H1 (cell line): Measurements from ENCODE around the gene MAPK8IP1. TPM values are rescaled to one million over a fixed set of nuclear protein-coding genes. Genes with fewer than 3 reads are reported as not detected.
A peak's percentile ranks its signal among the peaks of the same experiment; 100 is the strongest.

Experiments used
- CTCF ChIA-PET: fragments of 300-600 bp; sonication (Branson Sonifier 250); formaldehyde crosslinking; loops from one replicate; lab custom pipeline; 2021; ENCODE audit not compliant: partially characterized antibody; lab: Charles Lee
- POLR2A ChIA-PET: fragments of 300-600 bp; sonication (Branson Sonifier 250); formaldehyde crosslinking; loops from one replicate; lab custom pipeline; 2021; ENCODE audit warnings: inconsistent platforms; ENCODE audit not compliant: partially characterized antibody; lab: Charles Lee
- DNase-seq, 2 experiments: peaks; one replicate each; pipeline versions ENCODE4 v3.0.0 to v3.0.0-alpha.2; 2010 to 2022; ENCODE audit warnings: low spot score in 2 of 2, low read depth in 1 of 2, mixed read lengths in 1 of 2
- FAIRE-seq: peaks from 2 replicates; lab custom pipeline; 2011; peaks lifted over from hg19 to GRCh38; lab: Jason Lieb, UNC
- H2AFZ ChIP-seq: 2 replicates; pipeline ENCODE4 v1.8.1; 2012; ENCODE audit warnings: low read length, inconsistent platforms
- H2AK5ac ChIP-seq: 2 replicates; pipeline ENCODE4 v1.6.1; 2013; ENCODE audit warnings: low read depth, low read length
- H2BK120ac ChIP-seq: replicated peaks from 2 replicates; pipeline ENCODE3; 2013; ENCODE audit warnings: low read depth, low read length, inconsistent platforms
- H2BK12ac ChIP-seq: 2 replicates; pipeline ENCODE4 v1.6.1; 2013; ENCODE audit warnings: low read depth, low read length
- H2BK15ac ChIP-seq: 2 replicates; pipeline ENCODE4 v1.6.1; 2013; ENCODE audit warnings: low read length
- H2BK20ac ChIP-seq: 2 replicates; pipeline ENCODE4 v1.6.1; 2013; ENCODE audit warnings: low read length
- H2BK5ac ChIP-seq: 2 replicates; pipeline ENCODE4 v1.6.1; 2013; ENCODE audit warnings: low read depth, low read length
- H3K14ac ChIP-seq: 2 replicates; pipeline ENCODE4 v1.6.1; 2013; ENCODE audit warnings: inconsistent platforms; ENCODE audit not compliant: insufficient read length
- H3K18ac ChIP-seq: 2 replicates; pipeline ENCODE4 v1.6.1; 2013; ENCODE audit warnings: low read length; ENCODE audit errors: extremely low read depth
- H3K23ac ChIP-seq: 2 replicates; pipeline ENCODE4 v1.6.1; 2013; ENCODE audit warnings: inconsistent platforms; ENCODE audit not compliant: insufficient read length
- H3K23me2 ChIP-seq: 2 replicates; pipeline ENCODE4 v1.6.1; 2013; ENCODE audit warnings: low read depth, low read length
- H3K27ac ChIP-seq: 2 replicates; pipeline ENCODE4 v1.6.1; 2011; ENCODE audit warnings: low read depth, low read length, inconsistent platforms
- H3K27me3 ChIP-seq, 4 experiments: replicated peaks in 1 of 4; 1 replicate in 1 of 4; 2 replicates in 3 of 4; pipeline versions ENCODE4 v1.6.1 to v1.8.1; 2011 to 2013; ENCODE audit warnings: low read length in 3 of 4, mild to moderate bottlenecking in 3 of 4, inconsistent platforms in 2 of 4, mixed read lengths in 2 of 4, moderate library complexity in 1 of 4; ENCODE audit not compliant: control insufficient read depth in 3 of 4, insufficient read depth in 3 of 4; ENCODE audit errors: extremely low read depth in 1 of 4
- H3K36me3 ChIP-seq, 4 experiments: 2 replicates each; pipeline versions ENCODE4 v1.6.1 to v1.8.1; 2011 to 2013; ENCODE audit warnings: mild to moderate bottlenecking in 4 of 4, low read length in 3 of 4, moderate library complexity in 2 of 4, control low read depth in 1 of 4, inconsistent platforms in 1 of 4; ENCODE audit not compliant: insufficient read depth in 4 of 4, control insufficient read depth in 2 of 4
- H3K4ac ChIP-seq: replicated peaks from 2 replicates; pipeline ENCODE3; 2013; ENCODE audit warnings: low read length, low read depth, mixed read lengths, inconsistent platforms; ENCODE audit not compliant: insufficient read length
- H3K4me1 ChIP-seq, 4 experiments: replicated peaks in 1 of 4; 1 replicate in 1 of 4; 2 replicates in 3 of 4; pipeline versions ENCODE4 v1.6.1 to v1.8.1; 2011 to 2013; ENCODE audit warnings: low read length in 3 of 4, inconsistent platforms in 2 of 4, mixed read lengths in 1 of 4; ENCODE audit not compliant: insufficient read depth in 4 of 4, control insufficient read depth in 3 of 4
- H3K4me2 ChIP-seq, 2 experiments: 2 replicates each; pipeline versions ENCODE4 v1.6.1 to v1.8.1; 2011 to 2013; ENCODE audit warnings: low read depth in 2 of 2, low read length in 2 of 2, control low read depth in 1 of 2, inconsistent platforms in 1 of 2, mild to moderate bottlenecking in 1 of 2; ENCODE audit not compliant: insufficient read depth in 1 of 2
- H3K4me3 ChIP-seq, 4 experiments: fragments of 200-600, 300-600 bp in 1 of 4; sonication (generic), shearing (Covaris generic), sonication (Bioruptor Twin) in 1 of 4; 2 replicates each; pipeline versions ENCODE4 v1.5.1 to v1.8.1; 2011 to 2016; ENCODE audit warnings: low read length in 4 of 4, low read depth in 3 of 4, control low read depth in 2 of 4, inconsistent platforms in 2 of 4, mild to moderate bottlenecking in 2 of 4, mixed read lengths in 1 of 4, moderate library complexity in 1 of 4; ENCODE audit not compliant: insufficient read depth in 2 of 4; ENCODE audit errors: extremely low read depth in 1 of 4
- H3K56ac ChIP-seq: replicated peaks from 2 replicates; pipeline ENCODE3; 2013; ENCODE audit warnings: low read depth, mild to moderate bottlenecking, mixed read lengths, low read length, inconsistent platforms; ENCODE audit not compliant: insufficient read length
- H3K79me1 ChIP-seq: 2 replicates; pipeline ENCODE4 v1.6.1; 2013; ENCODE audit warnings: low read depth, low read length, control low read depth
- H3K79me2 ChIP-seq, 2 experiments: 2 replicates each; pipeline versions ENCODE4 v1.6.1 to v1.8.1; 2012 to 2013; ENCODE audit warnings: low read length in 2 of 2, mild to moderate bottlenecking in 2 of 2, inconsistent platforms in 1 of 2; ENCODE audit not compliant: insufficient read depth in 2 of 2, control insufficient read depth in 1 of 2
- H3K9ac ChIP-seq, 4 experiments: replicated peaks in 1 of 4; 1 replicate in 1 of 4; 2 replicates in 3 of 4; pipeline versions ENCODE4 v1.6.1 to v1.8.1; 2011 to 2013; ENCODE audit warnings: low read depth in 3 of 4, low read length in 3 of 4, control low read depth in 2 of 4, mild to moderate bottlenecking in 2 of 4, moderate library complexity in 2 of 4, inconsistent platforms in 1 of 4; ENCODE audit errors: extremely low read depth in 1 of 4
- H3K9me3 ChIP-seq, 2 experiments: 2 replicates each; pipeline versions ENCODE4 v1.6.1 to v1.8.1; 2012 to 2013; ENCODE audit warnings: mild to moderate bottlenecking in 2 of 2, moderate library complexity in 2 of 2, control low read depth in 1 of 2, inconsistent platforms in 1 of 2, low read depth in 1 of 2, low read length in 1 of 2, mixed read lengths in 1 of 2; ENCODE audit not compliant: insufficient read depth in 2 of 2
- H4K20me1 ChIP-seq, 2 experiments: replicated peaks in 1 of 2; 2 replicates each; pipeline versions ENCODE3 to v1.8.1; 2011 to 2013; ENCODE audit warnings: inconsistent platforms in 2 of 2, low read length in 2 of 2, mild to moderate bottlenecking in 1 of 2; ENCODE audit not compliant: insufficient read depth in 2 of 2, control insufficient read depth in 1 of 2
- H4K5ac ChIP-seq: 2 replicates; pipeline ENCODE4 v1.6.1; 2013; ENCODE audit warnings: low read length, low read depth, mixed read lengths, inconsistent platforms; ENCODE audit not compliant: insufficient read length
- H4K8ac ChIP-seq: 2 replicates; pipeline ENCODE4 v1.8.0; 2013; ENCODE audit warnings: mild to moderate bottlenecking, moderate library complexity, low read length, inconsistent platforms; ENCODE audit not compliant: insufficient read depth; ENCODE audit errors: extremely low read depth
- H4K91ac ChIP-seq: replicated peaks from 2 replicates; pipeline ENCODE3; 2013; ENCODE audit warnings: low read length, mixed read lengths, inconsistent platforms; ENCODE audit not compliant: insufficient read length
- ASH2L ChIP-seq: fragments of 200-600, 300-600 bp; sonication (generic); IDR thresholded peaks from one replicate; pipeline ENCODE4 v1.7.1; 2017; ENCODE audit warnings: low read length
- BACH1 ChIP-seq: IDR thresholded peaks from 2 replicates; pipeline ENCODE4 v1.6.1; 2012; ENCODE audit warnings: low read length, improper control_type of control experiment
- BRCA1 ChIP-seq: IDR thresholded peaks from 2 replicates; pipeline ENCODE4 v1.6.1; 2012; ENCODE audit warnings: low read depth, low read length, improper control_type of control experiment
- CBX8 ChIP-seq: fragments of 300-800, 300-1000 bp; sonication (generic); IDR thresholded peaks from 2 replicates; pipeline ENCODE4 v1.7.1; 2016; ENCODE audit warnings: low read depth, low read length, borderline replicate concordance
- CHD2 ChIP-seq: IDR thresholded peaks from 2 replicates; pipeline ENCODE4 v1.6.1; 2012; ENCODE audit warnings: low read length, improper control_type of control experiment
- CREB1 ChIP-seq: IDR thresholded peaks from 2 replicates; pipeline ENCODE4 v1.6.1; 2012; ENCODE audit warnings: inconsistent platforms
- GABPA ChIP-seq: IDR thresholded peaks from 2 replicates; pipeline ENCODE4 v1.6.1; 2011; ENCODE audit warnings: mild to moderate bottlenecking, low read length, moderate library complexity, borderline replicate concordance; ENCODE audit not compliant: insufficient read depth
- KDM1A ChIP-seq: fragments of 200-600, 300-600 bp; sonication (generic); IDR thresholded peaks from 2 replicates; pipeline ENCODE4 v1.7.1; 2016; ENCODE audit warnings: mild to moderate bottlenecking, low read length, borderline replicate concordance
- POLR2A ChIP-seq, 2 experiments: IDR thresholded peaks; 1 replicate in 1 of 2; 2 replicates in 1 of 2; pipeline ENCODE4 v1.6.1; 2011; ENCODE audit warnings: low read depth in 2 of 2, low read length in 2 of 2, mild to moderate bottlenecking in 2 of 2; ENCODE audit errors: control extremely low read depth in 1 of 2
- SIRT6 ChIP-seq: IDR thresholded peaks from one replicate; pipeline ENCODE4 v1.7.1; 2012; ENCODE audit warnings: low read length, inconsistent platforms
- SIX5 ChIP-seq: IDR thresholded peaks from 2 replicates; pipeline ENCODE4 v1.6.1; 2011; ENCODE audit warnings: mild to moderate bottlenecking, low read depth, low read length
- SRF ChIP-seq: IDR thresholded peaks from 2 replicates; pipeline ENCODE4 v1.6.1; 2011; ENCODE audit warnings: mild to moderate bottlenecking, low read depth, low read length, moderate library complexity
- TAF1 ChIP-seq: IDR thresholded peaks from 2 replicates; pipeline ENCODE4 v1.6.1; 2011; ENCODE audit warnings: mild to moderate bottlenecking, low read depth, low read length
- WGBS, 2 experiments: shearing (Covaris generic) in 1 of 2; methylation state at CpG; one replicate each; pipeline versions ENCODE4 v1.1.6 to v1.1.7; 2013 to 2015; ENCODE audit warnings: low lambda C conversion rate in 2 of 2, mixed read lengths in 2 of 2, inconsistent platforms in 1 of 2, low coverage in 1 of 2, missing lambda C conversion rate in 1 of 2; ENCODE audit not compliant: insufficient replicate concordance in 2 of 2, insufficient coverage in 1 of 2, insufficient read length in 1 of 2; ENCODE audit errors: extremely low coverage in 1 of 2, missing lambda C conversion rate in 1 of 2; 5-methylcytosine and 5-hydroxymethylcytosine counted together
- polyA plus RNA-seq, 7 experiments: library from polyadenylated mRNA; depleted of rRNA in 3 of 7; stranded (reverse) in 5 of 7; unstranded in 2 of 7; fragments of >200 nt in 5 of 7; fragments of 200-250 nt in 2 of 7; gene quantifications; 1 replicate in 5 of 7; 2 replicates in 1 of 7; 4 replicates in 1 of 7; pipeline versions ENCODE4 v1.2.1 to v1.2.3, GENCODE V29; 2011 to 2013; ENCODE audit warnings: missing spikeins in 2 of 7, mixed read lengths in 2 of 7
- total RNA-seq: library from RNA; stranded (reverse); fragmentation: NEBNext Ultra II Directional; extraction: Animal tissue kit (Norgen Biotek cat#: 25700); gene quantifications from 2 replicates; pipeline ENCODE4 v1.2.1, GENCODE V29; 2021
- TF ChIP-seq, protein P1 (sequence below): IDR thresholded peaks from 2 replicates; pipeline ENCODE4 v1.6.1; 2011; ENCODE audit warnings: low read length, improper control_type of control experiment

MAPK8IP1 gene
- total and polyA plus RNA-seq, 2 of the 8 experiments (the other 6 are each of a cell fraction or from before 2014, with no cell fraction given): 32.4 to 40.1 TPM

DNA sequence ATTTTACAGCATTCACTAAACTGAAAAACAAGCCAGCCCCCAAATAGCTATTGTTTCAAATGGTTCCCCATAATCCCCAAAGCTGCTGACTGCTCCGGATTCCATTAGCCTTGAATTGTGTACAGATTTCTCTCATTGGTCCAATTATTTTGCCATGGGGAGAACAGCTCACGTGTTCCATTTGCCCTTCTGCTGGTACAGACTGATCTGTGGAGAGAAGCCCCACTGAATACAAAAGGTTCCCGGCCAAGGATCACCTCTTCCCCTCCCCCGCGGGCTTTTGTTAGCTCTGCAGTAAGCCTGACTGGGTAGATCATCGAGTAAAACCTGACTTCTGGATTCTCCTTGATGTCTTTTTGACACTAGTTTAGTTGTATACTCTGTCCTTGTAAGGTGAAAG, 9.1 kb upstream of the MAPK8IP1 start:
- H2BK15ac ChIP-seq: no peak overlapping the region
- H2AFZ ChIP-seq: no peak overlapping the region
- no peaks in the 10 kb centered on the region for H3K9me3 ChIP-seq
- no peak for DNase-seq
- ChIA-PET CTCF (interaction anchor here (0.8 to 6.2 kb wide), 12 partner anchors 8 to 362 kb away, joined by 3 to 69 read pairs (median 6); partner anchors contain the start of gene PEX16), POLR2A (interaction anchor here (1.3 to 2.7 kb wide), 2 partner anchors 8 to 46 kb away, joined by 8 to 9 read pairs; partner anchors contain the start of gene LARGE2)
- no peak overlapping the region for H3K27ac ChIP-seq
- 62% methylated on average over 6 of the region's 6 CpGs; no CpG with 5 or more reads in 1 of the 2 experiments for WGBS, 2 experiments
- H3K4me2 ChIP-seq: peak overlapping the region in 1 of 2 experiments; percentile 43; a peak in 2 of 4 replicates
- no peak overlapping the region for H4K8ac ChIP-seq
- no peaks in the 10 kb centered on the region for H3K27me3 ChIP-seq
- H3K79me2 ChIP-seq: no peaks in the 10 kb centered on the region
- no peaks in the 10 kb centered on the region for H4K20me1 ChIP-seq
- H3K23ac ChIP-seq: no peak overlapping the region
- H3K4me3 ChIP-seq: no peak overlapping the region
- no peaks in the 10 kb centered on the region for H3K23me2 ChIP-seq
- no peak overlapping the region for H3K56ac ChIP-seq
- no peak overlapping the region for H3K9ac ChIP-seq
- no peak overlapping the region for H3K4ac ChIP-seq
- H3K18ac ChIP-seq: no peak overlapping the region
- no peak for FAIRE-seq
- H2AK5ac ChIP-seq: no peak overlapping the region
- no peak overlapping the region for H2BK20ac ChIP-seq
- peaks cover 3% of the 10 kb centered on the region; the same call in 1 of the 2 replicates for H3K79me1 ChIP-seq
- no peak overlapping the region for H2BK5ac ChIP-seq
- no peak overlapping the region for H4K91ac ChIP-seq
- H2BK120ac ChIP-seq: no peak overlapping the region
- H3K4me1 ChIP-seq: peaks cover 9 to 16% (median 13%) of the 10 kb centered on the region in 4 experiments; a peak in 6 of 7 replicates
- TF ChIP-seq POLR2A (IDR thresholded peaks at IDR 0.05; ENCODE audit: control extremely low read depth in 1 of 2, low read depth in 2 of 2, low read length in 2 of 2) (no peak), CREB1 (no peak), CHD2 (no peak), SRF (no peak), ASH2L (no peak), CBX8 (no peak), SIX5 (no peak), SIRT6 (no peak), GABPA (no peak), BRCA1 (no peak), KDM1A (no peak), BACH1 (no peak), TAF1 (no peak)
- TF ChIP-seq, protein P1, sequence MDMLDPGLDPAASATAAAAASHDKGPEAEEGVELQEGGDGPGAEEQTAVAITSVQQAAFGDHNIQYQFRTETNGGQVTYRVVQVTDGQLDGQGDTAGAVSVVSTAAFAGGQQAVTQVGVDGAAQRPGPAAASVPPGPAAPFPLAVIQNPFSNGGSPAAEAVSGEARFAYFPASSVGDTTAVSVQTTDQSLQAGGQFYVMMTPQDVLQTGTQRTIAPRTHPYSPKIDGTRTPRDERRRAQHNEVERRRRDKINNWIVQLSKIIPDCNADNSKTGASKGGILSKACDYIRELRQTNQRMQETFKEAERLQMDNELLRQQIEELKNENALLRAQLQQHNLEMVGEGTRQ: no peak
- H3K14ac ChIP-seq: no peak overlapping the region
- H2BK12ac ChIP-seq: no peak overlapping the region
- peaks cover 0 to 4% (median under 1%) of the 10 kb centered on the region in 4 experiments; a peak in 2 of 8 replicates for H3K36me3 ChIP-seq
- H4K5ac ChIP-seq: no peak overlapping the region
